Right renal cortex interstitium (tissue), 3 donors: ENCODE data around the gene LIN28A. TPM values are rescaled to one million over a fixed set of nuclear protein-coding genes. Genes with fewer than 3 reads are reported as not detected.
"Not testable (repeated sequence)": the region's sequence is repeated elsewhere in the genome, so short reads cannot be mapped to it uniquely, and the experiment has no call there.

Experiments
- DNase-seq, 3 donors: peaks; one replicate each; pipeline ENCODE4 v3.0.0-alpha.2; 2013; ENCODE audit warnings: low read depth in 3 of 3, low spot score in 2 of 3
- polyA plus RNA-seq, 3 donors: library from polyadenylated mRNA; unstranded; fragments of 120-200 nt; gene quantifications; one replicate each; pipeline ENCODE4 v1.2.1, GENCODE V29; 2013; ENCODE audit not compliant: insufficient read length in 3 of 3

Gene LIN28A
- polyA plus RNA-seq = under 1 TPM in 2 of 3 donors, not detected in 1; 0.06 to 0.07 TPM

DNA sequence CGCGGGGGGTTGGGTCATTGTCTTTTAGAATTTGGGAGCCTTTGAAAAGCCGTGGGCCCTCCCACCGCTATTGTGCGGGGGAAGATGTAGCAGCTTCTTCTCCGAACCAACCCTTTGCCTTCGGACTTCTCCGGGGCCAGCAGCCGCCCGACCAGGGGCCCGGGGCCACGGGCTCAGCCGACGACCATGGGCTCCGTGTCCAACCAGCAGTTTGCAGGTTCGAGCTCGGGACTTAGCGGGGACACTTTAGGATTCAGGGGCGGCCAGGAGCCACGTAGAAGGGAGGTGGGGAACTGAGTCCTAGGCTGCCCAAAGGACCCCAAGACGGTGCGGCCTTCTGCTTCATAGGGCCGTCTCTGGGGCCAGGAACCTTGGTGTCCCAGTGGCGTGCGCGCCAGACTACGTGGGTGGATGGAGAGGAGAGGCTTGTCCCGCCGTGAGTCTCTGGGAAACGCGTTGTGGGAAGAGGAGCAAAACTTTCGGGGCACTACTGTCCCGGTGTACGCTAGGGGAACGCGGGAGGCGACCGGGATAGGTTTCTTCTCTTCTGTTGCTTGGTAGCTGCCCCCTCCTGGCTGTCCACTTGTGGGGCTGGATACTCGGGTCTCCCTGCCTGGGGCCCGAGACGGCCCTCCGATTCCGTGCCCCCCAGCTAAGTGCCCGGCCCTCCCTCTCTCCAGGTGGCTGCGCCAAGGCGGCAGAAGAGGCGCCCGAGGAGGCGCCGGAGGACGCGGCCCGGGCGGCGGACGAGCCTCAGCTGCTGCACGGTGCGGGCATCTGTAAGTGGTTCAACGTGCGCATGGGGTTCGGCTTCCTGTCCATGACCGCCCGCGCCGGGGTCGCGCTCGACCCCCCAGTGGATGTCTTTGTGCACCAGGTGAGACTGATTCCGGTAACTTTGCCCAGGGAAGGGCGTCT lies at the start of gene LIN28A:
Gene LIN28A (plus strand): TSS at position 112 of the 918 bp plus-strand sequence. CDS start 75 bp downstream, at position 187.
- no peak for DNase-seq

DNA sequence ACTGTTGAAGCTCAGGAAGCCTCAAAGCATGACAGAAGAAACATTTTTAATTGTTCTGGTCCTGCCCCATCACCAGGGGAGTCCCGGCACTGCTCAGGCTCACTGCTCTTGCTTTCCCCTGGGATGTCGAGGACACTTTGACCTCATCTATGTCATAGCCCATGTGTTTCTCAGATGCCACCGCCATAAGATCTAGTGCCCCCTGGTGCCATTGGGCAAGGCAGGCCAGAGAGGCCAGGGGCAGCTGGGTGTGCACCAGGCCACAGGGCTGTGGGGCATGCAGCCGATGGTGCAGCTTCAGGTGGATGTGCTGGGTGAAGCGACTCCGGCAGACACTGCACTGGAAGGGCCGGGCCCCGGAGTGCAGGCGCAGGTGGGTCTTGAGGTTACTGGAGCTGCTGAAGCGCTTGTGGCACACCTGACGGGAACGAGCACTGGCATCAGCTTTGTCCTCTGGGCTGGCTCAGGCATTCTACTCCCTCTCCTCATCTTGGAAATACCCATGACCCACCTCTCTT lies 49.0 kb upstream of the LIN28A start:
- DNase-seq = no peak

- no peak for DNase-seq
These were observed 48.3 kb upstream of the LIN28A start for GRCh38 chr1:26362331-26362730.

DNA sequence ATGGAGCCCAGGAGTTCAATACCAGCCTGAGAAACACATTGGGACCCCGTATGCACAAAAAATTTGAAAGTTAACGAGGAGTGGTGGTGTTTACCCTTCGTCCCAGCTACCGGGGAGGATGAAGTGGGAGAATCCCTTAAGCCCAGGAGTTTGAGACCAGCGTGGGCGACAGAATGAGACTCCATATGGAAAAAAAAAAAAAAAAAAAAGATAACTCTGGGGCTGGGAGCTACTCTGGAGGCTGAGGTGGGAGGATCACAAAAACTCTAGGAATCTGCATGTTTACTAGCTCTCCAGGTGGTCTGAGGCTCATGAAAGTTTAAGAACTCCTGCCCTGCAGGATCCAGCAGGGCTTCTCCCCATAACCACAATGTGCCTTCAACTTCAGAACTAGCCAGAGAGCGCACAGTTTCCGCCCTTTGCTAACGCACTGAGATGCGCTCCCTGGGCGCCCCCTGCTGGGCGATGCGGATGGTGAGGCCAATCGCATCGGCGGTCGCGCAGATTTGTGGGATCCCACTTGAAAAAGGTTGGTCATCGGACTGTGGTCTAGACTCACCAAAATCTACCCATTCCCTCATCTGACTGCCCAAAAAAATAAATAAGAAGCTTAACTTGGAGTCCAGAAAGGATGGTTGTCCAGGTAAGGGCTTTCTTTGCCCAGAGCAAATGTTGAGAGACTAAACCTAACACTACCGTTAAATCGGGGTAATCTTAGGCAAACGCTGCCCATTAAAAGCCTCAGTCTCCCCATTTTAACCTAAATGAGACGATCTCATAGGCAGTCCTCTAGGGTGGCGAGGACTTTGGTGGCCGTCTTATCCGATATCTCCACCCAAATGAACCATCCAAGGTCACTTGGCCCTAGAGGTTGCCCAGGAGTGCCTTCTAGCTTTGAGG lies 46.8 kb upstream of the LIN28A start:
- peak; percentile 31 to 60 (median 47) for DNase-seq

DNA sequence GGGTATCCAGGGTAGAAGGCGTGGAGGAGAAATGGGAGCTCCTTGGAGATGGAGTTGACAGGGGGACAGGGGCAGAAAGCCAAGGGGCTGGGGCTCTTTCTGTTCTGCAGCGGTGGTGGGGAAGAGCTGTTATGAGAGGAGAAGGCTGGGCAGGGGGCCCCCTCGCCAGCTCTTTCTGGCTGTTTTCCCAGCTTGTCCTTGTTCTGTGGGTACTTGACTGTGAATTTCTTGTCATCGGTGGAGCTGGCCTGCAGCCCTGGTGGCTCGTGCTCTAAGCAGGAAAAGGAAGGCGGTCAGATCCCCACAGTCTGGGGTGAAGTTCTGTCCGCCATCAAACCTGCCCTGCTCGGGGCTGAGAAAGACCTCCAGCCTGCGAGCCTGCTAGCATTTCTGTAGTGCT lies 45.7 kb upstream of the LIN28A start:
- no peak for DNase-seq

DNA sequence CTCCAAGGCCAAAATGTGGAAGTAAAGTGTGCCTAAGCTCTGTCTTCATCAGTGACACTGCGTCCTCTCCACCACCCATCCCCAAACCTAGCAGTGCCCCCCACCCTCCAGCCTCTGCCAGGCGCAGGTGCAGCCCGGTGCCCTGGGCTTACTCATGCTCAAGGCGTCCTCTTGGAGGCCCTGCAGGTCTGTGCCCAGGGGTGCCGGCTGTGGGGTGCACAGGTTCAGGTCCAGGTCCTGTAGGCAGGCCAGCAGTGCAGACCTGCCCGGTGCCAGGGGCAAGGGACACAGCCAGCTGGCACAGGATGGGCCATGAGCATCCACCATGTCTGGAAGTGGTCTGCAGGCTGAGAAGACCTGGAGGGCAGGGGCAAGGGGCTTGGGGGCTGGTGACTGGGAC lies 43.2 kb upstream of the LIN28A start:
- no peak for DNase-seq

- no peak for DNase-seq
These were observed 42.6 kb upstream of the LIN28A start for GRCh38 chr1:26368006-26368405.

DNA sequence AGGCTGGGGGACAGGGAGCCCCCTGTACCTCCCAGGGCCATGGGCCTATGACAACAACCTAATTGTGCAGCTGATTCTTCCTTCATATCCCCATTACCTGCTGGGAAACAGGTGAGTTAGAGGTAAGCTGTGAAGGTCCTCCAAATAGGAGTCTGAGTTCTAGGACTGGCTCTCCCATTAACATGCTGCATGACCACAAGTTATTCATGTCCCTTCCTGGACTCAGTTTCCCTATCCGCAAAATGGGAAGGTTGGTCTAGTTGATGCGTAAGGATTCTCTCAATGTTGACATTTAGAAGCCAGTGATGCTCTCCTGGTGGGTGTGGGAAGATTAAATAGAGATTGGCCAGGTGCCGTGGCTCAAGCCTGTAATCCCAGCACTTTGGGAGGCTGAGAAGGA lies 42.1 kb upstream of the LIN28A start:
- no peak for DNase-seq

- DNase-seq = no peak
These were observed 39.8 kb upstream of the LIN28A start for GRCh38 chr1:26370591-26371382.

DNA sequence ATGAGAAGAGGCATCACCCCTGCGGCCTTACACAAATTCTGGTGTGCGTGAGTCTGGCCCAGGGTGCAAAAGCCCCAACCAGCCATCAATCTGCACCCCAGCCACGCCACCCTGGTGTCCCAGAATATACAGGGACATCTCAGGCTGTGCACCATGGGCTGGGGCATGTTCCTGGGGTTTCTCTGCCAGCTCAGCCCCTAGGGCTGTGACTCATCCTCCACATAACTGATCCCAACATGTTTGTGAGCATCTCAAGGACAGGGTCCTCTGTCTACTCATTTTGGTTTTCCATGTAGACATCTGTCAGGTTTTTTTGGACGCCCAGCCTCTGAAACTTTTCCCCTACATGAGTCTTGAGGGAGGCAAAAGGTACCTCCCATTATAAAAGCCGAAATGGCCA lies 38.6 kb upstream of the LIN28A start:
- no peak for DNase-seq

DNA sequence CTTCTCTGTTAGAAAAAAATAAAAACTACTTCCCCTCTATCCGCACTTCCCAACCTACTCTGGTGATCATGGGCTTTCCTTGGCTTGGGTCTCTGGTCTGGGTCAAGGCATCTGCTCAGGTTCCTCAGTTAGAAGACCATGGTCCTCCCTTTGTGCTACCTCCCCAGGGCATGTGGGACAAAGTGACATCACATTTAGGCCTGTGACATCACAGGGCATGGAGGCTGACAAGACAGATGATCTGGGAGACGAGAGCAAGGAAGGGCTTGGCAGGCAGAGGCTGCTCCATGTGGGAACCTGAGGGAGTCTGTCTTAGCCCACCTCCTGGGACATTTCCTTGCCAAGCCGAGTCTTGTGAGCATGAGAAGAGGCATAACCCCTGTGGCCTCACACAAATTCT lies 38.0 kb upstream of the LIN28A start, which contains the start of gene ZNF683:
Gene ZNF683 (minus strand): TSS at position 140 of the 400 bp plus-strand sequence. CDS start 4,179 bp downstream, outside the sequence.
- DNase-seq = not testable (repeated sequence)

DNA sequence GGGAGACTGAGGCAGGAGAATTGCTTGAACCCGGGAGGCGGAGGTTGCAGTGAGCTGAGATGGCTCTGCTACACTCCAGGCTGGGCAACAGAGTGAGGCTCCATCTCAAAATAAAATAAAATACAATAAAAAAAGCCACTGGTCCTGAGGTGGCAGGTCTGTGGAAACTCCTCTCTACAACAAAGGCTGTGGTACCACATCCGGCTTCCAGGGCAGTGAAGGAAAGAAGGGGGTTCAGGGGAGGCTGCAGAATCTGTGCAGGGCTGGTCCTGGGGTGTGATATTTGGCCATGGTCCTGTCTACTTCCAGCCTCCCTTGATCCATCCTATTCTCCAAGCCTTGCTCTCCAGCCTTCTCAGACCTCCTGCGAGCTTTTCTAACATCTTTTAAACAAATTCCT lies 37.3 kb upstream of the LIN28A start:
- no peak for DNase-seq

- DNase-seq = no peak
These were observed 36.8 kb upstream of the LIN28A start for GRCh38 chr1:26373789-26374188.

DNA sequence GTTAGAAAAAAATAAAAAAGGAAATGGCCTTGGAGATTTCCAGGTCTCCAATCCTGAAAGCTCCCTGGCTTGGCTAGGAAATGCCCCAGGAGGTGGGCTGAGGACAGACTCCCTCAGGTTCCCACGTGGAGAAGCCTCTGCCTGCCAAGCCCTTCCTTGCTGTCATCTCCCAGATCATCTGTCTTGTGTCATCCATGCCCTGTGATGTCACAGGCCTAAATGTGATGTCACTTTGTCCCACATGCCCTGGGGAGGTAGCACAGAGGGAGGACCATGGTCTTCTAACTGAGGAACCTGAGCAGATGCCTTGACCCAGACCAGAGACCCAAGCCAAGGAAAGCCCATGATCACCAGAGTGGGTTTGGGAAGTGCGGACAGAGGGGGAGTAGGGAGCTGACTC lies 36.3 kb upstream of the LIN28A start:
- DNase-seq = not testable (repeated sequence)

- DNase-seq = no peak
These were observed 35.5 kb upstream of the LIN28A start for GRCh38 chr1:26375081-26375480.

DNA sequence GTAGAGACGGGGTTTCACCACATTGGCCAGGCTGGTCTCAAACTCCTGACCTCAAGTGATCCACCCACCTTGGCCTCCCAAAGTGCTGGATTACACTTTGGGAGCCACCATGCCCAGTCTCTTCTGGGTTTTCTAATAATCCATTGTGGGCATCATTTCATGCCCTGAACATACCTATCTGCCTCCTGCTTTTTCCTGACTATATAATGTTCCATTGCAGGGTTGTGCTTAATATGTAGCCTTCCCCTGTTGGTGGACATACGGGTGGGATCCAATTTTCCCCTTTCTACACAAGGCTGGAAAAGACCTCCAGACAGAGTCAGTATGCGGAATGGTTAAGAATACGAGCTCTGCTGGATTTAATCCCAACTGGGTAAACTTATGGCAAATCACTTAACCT lies 34.6 kb upstream of the LIN28A start:
- DNase-seq = no peak

DNA sequence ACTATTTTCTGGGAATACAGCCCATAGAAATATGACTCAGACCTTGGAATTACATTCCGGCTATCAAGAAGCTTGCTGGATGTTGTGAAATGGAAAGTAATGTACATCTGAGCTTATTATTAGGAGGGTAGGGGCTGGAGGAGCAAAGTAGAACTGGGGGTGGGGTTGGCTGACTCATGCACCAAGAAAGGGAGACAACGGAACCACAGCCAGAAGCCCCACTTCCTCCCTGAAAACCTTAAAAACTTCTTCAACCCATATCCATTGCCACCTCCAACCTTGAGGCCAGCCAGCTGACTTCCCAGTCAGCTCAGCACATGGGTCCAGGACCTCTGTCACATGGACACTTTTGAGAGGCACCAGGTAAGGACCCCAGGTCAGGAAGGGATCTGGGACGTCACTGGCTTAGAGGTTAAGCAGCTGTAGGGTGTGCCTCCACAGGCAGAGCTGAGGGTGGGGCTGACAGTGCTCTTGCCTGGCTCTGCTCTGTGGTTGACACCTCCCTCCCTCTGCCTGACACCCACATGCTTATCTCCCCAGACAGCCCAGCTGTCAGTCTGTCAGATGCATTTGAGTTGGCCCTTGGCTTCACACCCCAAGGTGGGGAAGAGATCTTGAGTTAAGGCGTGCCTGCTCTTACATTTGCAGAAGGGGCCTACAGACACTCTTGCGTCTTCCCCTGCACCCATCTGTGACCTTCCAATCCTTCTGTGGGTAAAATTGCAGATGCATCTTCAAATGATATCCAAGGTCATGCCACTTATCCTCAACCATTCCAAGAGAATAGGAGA lies 32.3 kb upstream of the LIN28A start:
- DNase-seq = no peak

- DNase-seq = no peak
These were observed 31.8 kb upstream of the LIN28A start for GRCh38 chr1:26378879-26379251.

DNA sequence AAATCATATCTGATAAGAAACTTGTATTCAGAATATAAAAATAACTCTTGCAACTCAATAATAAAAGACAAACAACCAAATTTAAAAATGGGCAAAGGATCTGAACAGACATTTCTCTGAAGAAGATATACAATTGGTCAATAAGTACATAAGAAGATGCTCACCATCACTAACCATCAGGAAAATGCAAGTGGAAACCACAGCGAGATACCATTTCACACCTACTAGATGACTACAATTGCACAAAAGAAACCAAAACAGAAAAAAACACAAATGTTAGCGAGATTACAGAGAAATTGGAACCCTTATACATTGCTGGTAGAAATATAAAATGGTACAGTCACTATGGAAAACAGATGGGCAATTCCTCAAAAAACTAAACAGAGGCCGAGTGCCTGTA lies 26.5 kb upstream of the LIN28A start:
- no peak for DNase-seq
